Neuron (in vitro differentiated cells): ENCODE results near the gene TPP1.

Experiments used
- H2AFZ ChIP-seq: one replicate; pipeline ENCODE4 v1.6.1; 2013; ENCODE audit warnings: low read depth, mild to moderate bottlenecking, inconsistent platforms, low read length, moderate library complexity
- H3K27me3 ChIP-seq: one replicate; pipeline ENCODE4 v1.6.1; 2013; ENCODE audit warnings: low read length; ENCODE audit not compliant: insufficient read depth
- H3K36me3 ChIP-seq: one replicate; pipeline ENCODE4 v1.6.1; 2013; ENCODE audit warnings: low read length; ENCODE audit not compliant: insufficient read depth
- H3K4me1 ChIP-seq: one replicate; pipeline ENCODE4 v1.6.1; 2013; ENCODE audit warnings: low read length; ENCODE audit not compliant: insufficient read depth
- H3K4me3 ChIP-seq: 2 replicates; pipeline ENCODE4 v1.5.1; 2013; ENCODE audit warnings: mild to moderate bottlenecking, low read length, moderate library complexity
- H3K9me3 ChIP-seq: one replicate; pipeline ENCODE4 v1.6.1; 2013; ENCODE audit warnings: low read length

TPP1 gene

DNA sequence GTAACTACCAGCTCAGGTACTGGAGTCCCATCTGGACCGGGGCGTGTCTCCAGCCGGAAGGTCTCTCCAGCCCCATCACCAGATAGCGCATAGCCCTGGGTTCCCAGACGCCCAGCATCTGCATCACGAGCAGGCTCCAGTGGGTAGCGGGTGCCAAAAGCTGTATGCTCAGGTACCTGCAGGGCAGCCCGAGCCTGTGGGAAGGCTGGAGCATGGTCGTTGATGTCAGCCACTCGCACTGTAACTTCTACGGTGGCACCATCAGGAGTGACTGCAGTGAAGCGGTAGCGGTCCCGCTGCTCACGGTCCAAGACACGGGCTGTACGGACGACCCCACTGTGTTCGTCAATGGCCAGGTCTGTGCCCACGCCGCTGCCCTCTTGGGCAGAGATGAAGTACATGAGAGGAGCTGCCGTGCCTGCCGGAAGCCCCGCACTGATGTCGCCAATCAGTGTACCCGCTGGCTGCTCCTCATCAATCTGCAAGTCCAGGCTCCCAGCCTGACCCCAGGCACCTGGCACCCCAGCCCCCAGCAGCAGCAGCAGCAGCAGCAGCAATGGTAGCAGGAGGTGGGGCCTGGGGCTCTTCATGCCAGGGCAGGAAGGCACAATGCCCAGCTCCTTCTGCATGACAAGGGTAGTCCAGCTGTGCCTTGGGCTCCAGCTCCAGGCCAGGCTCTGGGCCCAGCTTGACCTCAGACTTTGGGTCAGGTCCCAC lies 21.9 kb upstream of the TPP1 start:
- Histone ChIP-seq H3K4me3 (no peak overlapping the region), H3K9me3 (no peaks in the 10 kb centered on the region), H3K36me3 (peaks cover 41% of the 10 kb centered on the region), H2AFZ (no peak overlapping the region), H3K27me3 (no peaks in the 10 kb centered on the region), H3K4me1 (peaks cover under 1% of the 10 kb centered on the region)

DNA sequence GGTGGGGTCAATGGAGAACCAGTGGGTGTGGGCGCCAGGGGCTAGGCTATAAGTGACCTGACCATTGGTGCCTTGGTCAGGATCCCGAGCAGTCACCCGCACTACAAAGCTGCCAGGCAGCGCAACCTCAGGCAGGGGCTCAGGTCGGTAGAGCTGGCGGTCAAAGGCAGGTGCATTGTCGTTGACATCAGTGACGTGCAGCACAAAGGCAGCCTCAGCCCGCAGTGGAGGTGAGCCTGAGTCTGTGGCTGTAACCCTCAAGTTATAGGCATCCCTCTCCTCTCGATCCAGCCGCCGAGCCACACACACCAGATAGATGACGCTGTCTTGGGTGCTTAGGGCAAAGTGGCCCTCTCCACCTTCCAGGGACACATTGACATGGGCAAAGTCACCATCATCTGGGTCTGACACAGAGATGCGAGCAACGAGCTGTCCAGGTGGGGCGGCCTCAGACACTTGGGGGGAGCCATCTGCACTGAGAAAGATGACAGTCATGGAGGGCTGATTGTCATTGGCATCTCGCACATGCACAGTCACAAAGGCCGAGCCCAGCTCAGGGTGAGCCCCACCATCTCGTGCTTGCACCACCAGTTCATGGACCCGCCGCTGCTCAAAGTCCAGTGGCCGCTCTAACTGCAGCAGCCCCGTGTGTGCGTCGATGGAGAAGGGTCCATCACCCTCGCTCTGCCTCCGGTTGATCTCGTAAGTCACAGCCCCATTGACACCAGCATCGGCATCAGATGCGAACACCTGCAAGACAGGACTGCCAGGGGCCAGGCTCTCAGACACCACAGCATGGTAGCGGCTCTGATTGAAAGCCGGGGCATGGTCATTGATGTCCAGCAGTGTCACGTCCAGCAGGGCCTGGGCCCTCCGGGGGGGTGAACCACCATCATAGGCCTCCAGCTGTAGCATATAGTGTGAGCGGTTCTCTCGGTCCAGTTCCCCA lies 21.1 kb upstream of the TPP1 start:
- Histone ChIP-seq H3K9me3 (no peaks in the 10 kb centered on the region), H2AFZ (no peak overlapping the region), H3K4me3 (no peak overlapping the region), H3K36me3 (peaks cover 36% of the 10 kb centered on the region), H3K27me3 (no peaks in the 10 kb centered on the region), H3K4me1 (peaks cover 5% of the 10 kb centered on the region)

DNA sequence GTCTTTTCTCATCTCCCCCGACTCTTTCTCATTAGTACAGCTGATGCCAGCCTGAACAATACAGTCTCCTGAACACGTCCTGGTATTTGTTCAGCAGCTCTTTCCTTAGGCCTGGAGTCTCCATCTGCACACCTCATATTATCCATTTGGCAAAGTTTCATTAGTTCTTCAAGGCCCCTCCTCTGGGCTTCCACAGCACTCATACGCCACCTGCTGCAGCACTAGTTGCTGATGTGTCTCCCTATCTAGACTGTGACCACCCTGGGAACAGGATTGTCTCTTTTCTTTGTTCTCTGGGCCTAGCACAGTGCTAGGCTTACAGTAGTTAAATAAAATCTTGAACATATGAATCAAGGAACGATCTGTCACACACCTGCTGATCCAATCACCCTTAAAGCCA lies 19.2 kb upstream of the TPP1 start:
- H3K4me1 ChIP-seq: peaks cover 5% of the 10 kb centered on the region
- H3K4me3 ChIP-seq: no peak overlapping the region
- H3K36me3 ChIP-seq: peaks cover 46% of the 10 kb centered on the region
- no peaks in the 10 kb centered on the region for H3K27me3 ChIP-seq
- no peaks in the 10 kb centered on the region for H3K9me3 ChIP-seq
- no peak overlapping the region for H2AFZ ChIP-seq

DNA sequence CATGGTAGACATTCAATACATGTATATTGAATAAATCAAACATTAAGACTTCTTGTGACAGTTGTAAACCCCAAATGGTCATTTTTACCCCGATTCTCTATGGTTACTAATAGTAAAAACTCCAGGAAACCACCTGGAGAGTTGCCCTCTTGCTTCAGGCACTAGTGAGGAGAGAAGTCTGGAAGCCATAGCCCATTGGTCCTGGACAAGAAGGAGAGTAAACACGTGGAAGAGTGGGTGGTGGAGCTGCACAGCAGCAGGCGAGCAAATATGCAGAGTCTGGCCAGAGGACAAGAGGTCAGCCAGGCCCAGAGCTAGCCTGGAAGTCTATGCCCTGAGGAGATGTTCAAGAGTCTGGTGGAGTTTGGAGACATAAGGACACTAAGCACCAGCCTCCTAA lies 18.6 kb upstream of the TPP1 start:
- H3K36me3 ChIP-seq: peaks cover 52% of the 10 kb centered on the region
- H3K4me3 ChIP-seq: no peak overlapping the region
- H2AFZ ChIP-seq: no peak overlapping the region
- H3K9me3 ChIP-seq: no peaks in the 10 kb centered on the region
- no peaks in the 10 kb centered on the region for H3K27me3 ChIP-seq
- peaks cover 5% of the 10 kb centered on the region for H3K4me1 ChIP-seq

DNA sequence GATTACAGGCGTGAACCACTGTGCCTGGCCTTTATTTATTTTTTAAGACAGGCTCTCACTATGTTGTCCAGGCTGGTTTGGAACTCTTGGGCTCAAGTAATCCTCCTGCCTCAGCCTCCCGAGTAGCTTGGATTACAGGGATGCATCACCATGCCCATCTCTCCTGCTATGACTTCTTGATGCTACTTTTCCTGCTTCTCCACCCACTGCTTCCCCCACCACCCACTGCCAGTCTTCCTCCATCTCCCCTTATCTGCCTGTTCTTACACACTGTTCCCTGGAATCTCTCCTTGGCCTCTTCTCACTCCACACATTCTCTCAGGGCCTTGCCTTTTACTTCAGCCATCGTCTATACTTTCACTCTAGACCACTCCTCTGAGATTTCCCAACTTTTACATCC lies 17.3 kb upstream of the TPP1 start:
- no peak overlapping the region for H2AFZ ChIP-seq
- H3K27me3 ChIP-seq: no peaks in the 10 kb centered on the region
- peaks cover 63% of the 10 kb centered on the region for H3K36me3 ChIP-seq
- no peaks in the 10 kb centered on the region for H3K9me3 ChIP-seq
- peaks cover 5% of the 10 kb centered on the region for H3K4me1 ChIP-seq
- H3K4me3 ChIP-seq: no peak overlapping the region

DNA sequence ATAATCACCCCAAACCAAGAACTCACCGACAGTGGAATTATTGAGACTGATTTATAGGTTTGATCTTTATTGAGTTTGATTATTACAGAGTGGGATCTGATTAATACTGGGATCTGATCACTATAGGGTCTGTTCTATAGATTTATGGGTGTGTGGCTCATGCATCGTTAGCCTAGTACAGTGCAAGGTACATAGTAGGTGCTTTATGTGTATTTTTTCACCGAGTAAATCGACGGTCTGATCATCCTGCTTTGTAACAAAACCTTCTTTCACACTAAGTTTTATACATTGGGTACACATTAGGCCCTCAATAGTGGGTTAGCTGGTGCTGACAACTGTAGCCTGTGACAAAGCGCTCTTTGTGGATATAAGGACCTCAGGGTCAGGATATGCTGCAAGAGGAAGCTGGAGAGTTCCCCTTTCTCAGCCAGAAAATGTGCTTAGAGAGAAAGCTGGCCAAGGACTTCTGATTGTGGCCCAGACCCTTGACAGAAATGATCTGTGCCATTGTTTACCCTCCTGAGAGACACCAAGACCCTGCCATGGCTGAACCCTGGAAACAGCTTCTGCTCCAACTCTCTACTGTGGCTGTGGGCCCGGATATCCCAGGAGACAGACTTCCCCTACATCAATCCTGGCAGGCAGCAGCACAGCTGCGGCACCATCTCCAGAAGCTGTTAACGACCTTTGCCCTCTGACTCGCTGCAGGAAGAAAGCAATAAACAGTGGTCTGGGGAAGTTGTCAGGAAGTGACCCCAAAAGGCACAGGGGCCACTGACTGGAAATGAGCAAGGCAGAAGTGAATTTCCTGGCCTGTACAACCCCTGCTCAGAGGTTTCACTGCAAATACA lies 16.1 kb upstream of the TPP1 start:
- Histone ChIP-seq H3K9me3 (no peaks in the 10 kb centered on the region), H3K36me3 (peaks cover 63% of the 10 kb centered on the region), H2AFZ (no peak overlapping the region), H3K4me3 (no peak overlapping the region), H3K27me3 (no peaks in the 10 kb centered on the region), H3K4me1 (peaks cover 5% of the 10 kb centered on the region)

DNA sequence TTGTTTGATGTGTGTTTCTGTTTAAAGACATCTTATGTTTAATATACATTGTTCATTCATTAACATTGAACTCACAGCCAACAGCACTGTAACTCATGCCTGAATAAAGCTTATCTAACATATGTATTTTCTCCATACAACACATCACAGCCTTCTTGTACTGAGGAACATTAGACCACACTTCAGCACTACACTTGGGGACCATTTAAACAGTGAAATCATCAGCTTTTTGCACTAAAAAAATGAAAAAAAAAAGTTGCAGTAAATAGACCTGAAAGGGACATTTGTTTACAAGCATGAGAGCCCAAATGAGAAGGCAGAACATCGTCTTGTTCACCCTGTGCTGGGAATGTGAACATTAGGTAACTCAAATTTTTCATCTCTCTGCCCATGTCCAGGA lies 15.3 kb upstream of the TPP1 start:
- Histone ChIP-seq H3K27me3 (no peaks in the 10 kb centered on the region), H3K4me1 (peaks cover 5% of the 10 kb centered on the region), H3K4me3 (no peak overlapping the region), H3K36me3 (peaks cover 62% of the 10 kb centered on the region), H3K9me3 (no peaks in the 10 kb centered on the region), H2AFZ (no peak overlapping the region)

DNA sequence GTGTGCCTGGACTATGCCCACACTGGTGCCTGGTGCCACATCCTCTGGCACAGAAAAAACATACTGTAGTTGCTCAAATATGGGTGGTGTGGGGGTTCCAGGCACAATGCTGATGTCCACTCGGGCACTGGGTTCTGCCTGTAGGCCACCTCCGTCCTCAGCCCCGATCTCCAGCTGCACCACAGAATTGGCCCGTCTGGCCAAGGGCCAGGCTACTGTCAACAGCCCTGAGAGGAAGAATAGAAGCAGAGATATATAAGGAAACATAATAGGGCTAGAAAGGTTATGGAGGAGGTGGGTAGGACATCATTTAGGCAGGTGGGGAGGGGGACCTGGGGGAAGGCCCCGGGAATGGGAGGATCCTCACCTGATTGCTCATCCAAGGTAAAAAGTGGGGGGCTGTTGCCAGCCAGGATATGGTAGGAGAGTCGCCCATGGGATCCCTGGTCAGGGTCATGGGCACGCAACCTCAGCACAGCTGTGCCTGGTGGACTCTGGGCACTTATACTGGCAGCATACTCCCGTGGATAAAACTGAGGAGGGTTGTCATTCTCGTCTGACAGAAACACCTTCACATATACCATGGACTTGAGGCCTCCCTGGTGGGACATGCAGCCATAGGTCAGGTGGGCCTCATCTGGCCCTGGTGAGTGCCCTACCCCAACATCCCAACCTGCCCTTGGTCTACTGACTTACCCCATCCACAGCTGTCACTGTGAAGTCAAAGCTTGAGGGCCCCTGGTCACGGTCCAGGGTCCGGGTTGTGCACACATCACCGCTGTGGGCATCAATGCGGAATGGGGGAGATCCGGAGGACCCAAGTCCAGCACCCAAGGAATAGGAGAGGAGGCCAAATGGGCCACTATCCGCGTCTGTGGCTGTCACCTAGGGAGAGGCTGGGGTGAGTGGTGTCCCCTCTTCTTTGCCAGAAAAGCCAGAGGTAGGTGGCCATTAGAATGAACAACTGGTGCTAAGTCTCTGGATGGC lies 14.5 kb upstream of the TPP1 start:
- Histone ChIP-seq H2AFZ (no peak overlapping the region), H3K4me3 (no peak overlapping the region), H3K4me1 (peaks cover 5% of the 10 kb centered on the region), H3K36me3 (peaks cover 66% of the 10 kb centered on the region), H3K27me3 (no peaks in the 10 kb centered on the region), H3K9me3 (no peaks in the 10 kb centered on the region)

DNA sequence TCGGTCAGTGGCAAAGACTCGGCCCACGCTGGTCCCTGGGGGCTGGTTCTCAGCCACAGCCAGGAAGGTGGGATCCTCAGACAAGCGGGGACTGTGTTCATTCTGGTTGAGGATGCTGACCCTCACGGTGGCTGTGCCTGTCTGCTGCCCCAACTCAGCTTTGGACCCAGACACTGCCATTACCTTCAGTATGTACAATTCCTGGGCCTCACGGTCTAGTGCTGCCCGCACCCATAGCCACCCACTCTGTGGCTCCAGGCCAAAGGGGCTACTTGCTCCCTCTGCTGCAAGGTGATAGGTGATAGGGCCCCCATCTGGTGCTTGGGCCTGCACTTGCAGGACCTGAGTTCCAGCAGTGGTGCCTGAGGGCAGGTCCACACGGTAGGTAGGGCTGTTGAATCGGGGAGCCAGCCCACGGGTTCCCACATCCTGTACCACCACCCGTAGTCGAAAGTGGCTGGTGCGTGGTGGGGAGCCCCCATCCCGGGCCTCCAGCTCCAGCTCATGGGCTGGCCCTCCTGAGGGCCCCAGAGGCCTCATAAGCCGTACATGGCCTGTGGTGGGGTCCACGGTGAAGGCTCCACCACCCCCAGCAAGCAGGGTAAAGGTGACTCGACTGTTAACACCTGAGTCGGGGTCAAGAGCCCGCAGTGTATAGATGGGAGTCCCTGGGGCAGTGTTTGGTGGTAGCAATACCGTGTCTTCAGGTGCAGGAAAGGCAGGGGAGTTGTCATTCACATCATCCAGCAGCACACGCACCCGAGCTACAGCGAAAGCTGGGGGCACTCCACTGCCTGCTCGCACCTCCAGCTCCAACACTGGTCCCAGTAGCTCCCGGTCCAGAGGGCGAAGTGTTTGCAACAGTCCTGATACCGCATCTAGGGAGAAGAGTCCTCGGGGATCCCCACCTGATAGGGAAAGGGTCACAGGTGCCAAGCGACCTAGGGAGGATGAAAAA lies 13.2 kb upstream of the TPP1 start:
- H3K4me1 ChIP-seq: peaks cover 5% of the 10 kb centered on the region
- no peak overlapping the region for H3K4me3 ChIP-seq
- H3K36me3 ChIP-seq: peaks cover 68% of the 10 kb centered on the region
- no peaks in the 10 kb centered on the region for H3K9me3 ChIP-seq
- H2AFZ ChIP-seq: no peak overlapping the region
- H3K27me3 ChIP-seq: no peaks in the 10 kb centered on the region

DNA sequence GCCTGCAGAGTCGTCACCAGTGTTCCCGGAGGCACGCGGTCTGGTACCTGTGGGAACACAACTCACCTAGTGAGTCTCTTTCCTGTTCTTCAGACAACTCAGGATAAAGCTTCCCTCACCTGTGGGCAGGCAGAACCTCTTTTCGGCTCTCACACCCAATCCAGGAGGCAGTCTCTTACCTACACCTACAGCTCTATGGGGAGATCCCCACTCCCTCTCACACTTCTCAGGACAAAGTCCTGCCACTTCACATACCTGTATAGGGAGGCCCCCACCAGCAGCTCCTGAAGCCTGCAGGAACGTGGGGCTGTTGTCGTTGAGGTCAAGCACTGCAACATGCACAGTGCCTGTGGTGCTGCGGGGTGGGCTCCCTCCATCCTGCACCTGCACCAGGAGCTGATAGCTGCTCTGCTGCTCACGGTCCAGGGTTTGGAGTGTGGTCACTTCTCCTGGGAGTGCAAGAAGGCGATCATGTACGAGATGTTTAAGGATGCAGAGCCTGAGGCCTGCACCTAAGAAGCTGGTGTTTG lies 12.2 kb upstream of the TPP1 start:
- peaks cover 77% of the 10 kb centered on the region for H3K36me3 ChIP-seq
- H3K4me1 ChIP-seq: peaks cover 5% of the 10 kb centered on the region
- H3K4me3 ChIP-seq: no peak overlapping the region
- no peaks in the 10 kb centered on the region for H3K9me3 ChIP-seq
- H2AFZ ChIP-seq: no peak overlapping the region
- H3K27me3 ChIP-seq: no peaks in the 10 kb centered on the region

DNA sequence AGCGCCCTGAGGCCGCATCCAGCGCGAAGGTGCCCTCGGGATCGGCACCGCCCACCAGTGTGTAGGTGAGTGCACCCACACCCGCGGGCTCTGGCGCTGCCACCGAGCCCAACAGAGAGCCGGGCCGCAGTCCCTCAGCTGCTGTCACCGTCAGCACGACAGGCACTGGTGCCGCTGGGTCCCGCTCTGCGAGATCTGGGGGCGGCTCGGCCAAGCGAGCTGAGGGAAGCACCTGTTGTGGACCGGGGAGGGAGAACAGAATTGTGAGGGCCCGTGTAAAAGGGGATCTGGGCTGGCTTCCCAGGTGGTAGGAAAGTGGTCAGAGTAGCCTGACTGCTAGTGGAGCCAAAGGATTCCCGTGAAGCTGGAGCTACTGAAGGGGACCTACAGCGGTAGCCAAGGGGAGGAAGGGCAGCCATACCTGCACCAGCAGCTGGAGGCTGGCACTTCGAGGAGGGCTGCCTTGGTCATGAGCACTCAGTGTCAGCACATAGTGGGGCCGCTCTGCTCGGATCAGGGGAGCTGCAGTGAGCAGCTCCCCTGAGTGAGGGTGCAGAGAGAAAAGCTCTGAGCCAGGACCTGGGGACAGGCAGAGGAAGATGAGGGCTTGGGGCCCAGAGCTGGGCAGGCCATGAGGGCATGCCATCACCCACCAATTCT lies 11.5 kb upstream of the TPP1 start:
- no peak overlapping the region for H3K4me3 ChIP-seq

More for the DNA sequence above, 11.5 kb upstream of the TPP1 start:
- Histone ChIP-seq H3K36me3 (peaks cover 84% of the 10 kb centered on the region), H3K9me3 (no peaks in the 10 kb centered on the region), H3K27me3 (no peaks in the 10 kb centered on the region), H3K4me1 (peaks cover 3% of the 10 kb centered on the region), H2AFZ (no peak overlapping the region)
